ENCODE results near the gene PPM1H.
"Not testable (repeated sequence)": the region's sequence is repeated elsewhere in the genome, so short reads cannot be mapped to it uniquely, and the experiment has no call there.

- not testable (repeated sequence) for TF ChIP-seq MAX (IDR thresholded peaks at IDR 0.05); POLR2AphosphoS5 (IDR thresholded peaks at IDR 0.05; ENCODE audit: low read depth, low read length); EZH2 (IDR thresholded peaks at IDR 0.05; ENCODE audit: low read depth, low read length, severe bottlenecking); CTCF (IDR thresholded peaks at IDR 0.05; ENCODE audit: control extremely low read depth in 1 of 3, insufficient read depth in 1 of 3, low read depth in 1 of 3, low read length in 3 of 3); KDM1A (IDR thresholded peaks at IDR 0.05; ENCODE audit: borderline replicate concordance, low read length); CEBPB (IDR thresholded peaks at IDR 0.05; ENCODE audit: low read depth, low read length); TCF12 (IDR thresholded peaks at IDR 0.05; ENCODE audit: low read depth, low read length); RNF2 (IDR thresholded peaks at IDR 0.05; ENCODE audit: borderline replicate concordance, low read depth, low read length, missing control alignments, poor library complexity, severe bottlenecking); JUND (IDR thresholded peaks at IDR 0.05; ENCODE audit: low read length); SIX5 (IDR thresholded peaks at IDR 0.05; ENCODE audit: low read depth, low read length)
These were observed 123.5 kb downstream of the PPM1H start for GRCh38 chr12:62811481-62811880.
